Upper lobe of left lung (tissue), 6 donors: Measurements from ENCODE around the gene DLG5. TPM values are rescaled to one million over a fixed set of nuclear protein-coding genes. Genes with fewer than 3 reads are reported as not detected.

Experiments used
- ATAC-seq, 2 donors: fragments of 200-7000 bp; cut with Tn5 transposase; one replicate each; pipeline ENCODE4 v1.9.1; 2022; ENCODE audit warnings: mild to moderate bottlenecking in 2 of 2, moderate library complexity in 2 of 2; ENCODE audit not compliant: low FRiP score in 2 of 2
- DNase-seq, 2 donors: peaks; one replicate each; pipeline ENCODE4 v3.0.0-alpha.2; 2019 to 2020
- H3K27ac ChIP-seq, 4 donors: fragments of 200-600 bp; sonication (generic); one replicate each; pipeline ENCODE4 v1.5.1; 2016 to 2019
- H3K27me3 ChIP-seq, 4 donors: fragments of 200-600 bp; sonication (generic); one replicate each; pipeline ENCODE4 v1.5.1; 2017 to 2019
- H3K36me3 ChIP-seq, 4 donors: fragments of 200-600 bp; sonication (generic); one replicate each; pipeline ENCODE4 v1.5.1; 2016 to 2019
- H3K4me1 ChIP-seq, 4 donors: fragments of 200-600 bp; sonication (generic); one replicate each; pipeline ENCODE4 v1.5.1; 2018 to 2019
- H3K4me3 ChIP-seq, 4 donors: fragments of 200-600 bp; sonication (generic); one replicate each; pipeline ENCODE4 v1.5.1; 2017 to 2019; ENCODE audit warnings: mild to moderate bottlenecking in 2 of 4, moderate library complexity in 1 of 4
- H3K9me3 ChIP-seq, 4 donors: fragments of 200-600 bp; sonication (generic); one replicate each; pipeline ENCODE4 v1.5.1; 2018 to 2019
- EP300 ChIP-seq, 4 donors: sonication (generic); formaldehyde crosslinking; IDR thresholded peaks; one replicate each; pipeline ENCODE4 v1.5.1; 2017; ENCODE audit warnings: antibody characterized with exemption in 4 of 4, control low read depth in 2 of 4
- POLR2A ChIP-seq, 4 donors: fragments of 450-650 bp; IDR thresholded peaks; one replicate each; pipeline ENCODE4 v1.5.1; 2016 to 2017; ENCODE audit warnings: antibody characterized with exemption in 4 of 4, mild to moderate bottlenecking in 2 of 4
- POLR2AphosphoS5 ChIP-seq, 2 donors: sonication (generic); formaldehyde crosslinking; IDR thresholded peaks; one replicate each; pipeline ENCODE4 v1.5.1; 2017; ENCODE audit warnings: antibody characterized with exemption in 2 of 2
- WGBS, 2 donors: methylation state at CpG; one replicate each; pipeline ENCODE4 v1.1.5; 2017 to 2018; 5-methylcytosine and 5-hydroxymethylcytosine counted together
- total RNA-seq, 6 donors: library from RNA; depleted of rRNA in 4 of 6; stranded (reverse); fragments of >200 nt in 4 of 6; gene quantifications; one replicate each; pipeline versions ENCODE4 v1.1.0 to v1.2.1, GENCODE V29; 2016 to 2021
- TF ChIP-seq, protein P1 (sequence below), 6 experiments: fragments of 450-650 bp in 4 of 6; fragments of 200-600 bp in 2 of 6; sonication (generic) in 2 of 6; IDR thresholded peaks; one replicate each; pipeline ENCODE4 v1.5.1; 2016 to 2019; ENCODE audit warnings: antibody characterized with exemption in 6 of 6
- donor health status: DM: no; HTN: no; CAD: no; lungs with moderate emphysema.
- donor health status: DM: no; HTN: yes; CAD: no; lungs with severe emphysema.

The DLG5 gene
- total RNA-seq, 6 donors from 2014 or later: 14.6 to 51.3 (median 23.4) TPM

DNA sequence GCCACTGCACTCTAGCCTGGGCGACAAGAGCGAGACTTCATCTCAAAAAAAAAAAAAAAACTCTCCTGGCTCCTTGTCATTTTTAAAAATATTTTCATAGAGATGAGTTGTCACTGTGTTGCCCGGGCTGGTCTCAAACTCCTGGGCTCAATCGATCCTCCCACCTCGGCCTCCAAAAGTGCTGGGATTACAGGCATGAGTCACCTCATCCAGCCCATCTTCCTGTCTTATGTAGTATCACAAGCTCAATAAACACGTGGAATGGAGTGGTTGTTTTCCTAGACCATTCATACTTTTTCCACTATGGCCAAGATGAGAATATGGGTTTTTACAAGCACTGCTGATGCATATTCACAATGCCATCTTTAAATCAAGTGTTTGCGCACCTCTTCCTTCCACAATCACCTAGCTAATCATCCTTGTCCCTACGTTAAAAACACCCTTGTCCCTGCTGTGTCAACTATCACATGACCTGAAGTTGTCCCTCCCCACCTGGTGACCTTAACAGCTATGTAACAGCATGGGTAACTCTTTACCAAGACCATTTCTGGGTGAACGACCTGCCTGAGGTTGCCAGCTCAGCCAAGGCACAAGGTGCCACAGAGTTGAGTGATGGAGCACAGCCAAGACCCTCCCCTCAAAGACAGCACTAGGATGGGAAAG, 21.3 kb downstream of the DLG5 start:
- TF ChIP-seq EP300 (IDR thresholded peaks at IDR 0.05) (no peak), POLR2A (IDR thresholded peaks at IDR 0.05) (no peak), POLR2AphosphoS5 (IDR thresholded peaks at IDR 0.05) (no peak)
- TF ChIP-seq, protein P1, sequence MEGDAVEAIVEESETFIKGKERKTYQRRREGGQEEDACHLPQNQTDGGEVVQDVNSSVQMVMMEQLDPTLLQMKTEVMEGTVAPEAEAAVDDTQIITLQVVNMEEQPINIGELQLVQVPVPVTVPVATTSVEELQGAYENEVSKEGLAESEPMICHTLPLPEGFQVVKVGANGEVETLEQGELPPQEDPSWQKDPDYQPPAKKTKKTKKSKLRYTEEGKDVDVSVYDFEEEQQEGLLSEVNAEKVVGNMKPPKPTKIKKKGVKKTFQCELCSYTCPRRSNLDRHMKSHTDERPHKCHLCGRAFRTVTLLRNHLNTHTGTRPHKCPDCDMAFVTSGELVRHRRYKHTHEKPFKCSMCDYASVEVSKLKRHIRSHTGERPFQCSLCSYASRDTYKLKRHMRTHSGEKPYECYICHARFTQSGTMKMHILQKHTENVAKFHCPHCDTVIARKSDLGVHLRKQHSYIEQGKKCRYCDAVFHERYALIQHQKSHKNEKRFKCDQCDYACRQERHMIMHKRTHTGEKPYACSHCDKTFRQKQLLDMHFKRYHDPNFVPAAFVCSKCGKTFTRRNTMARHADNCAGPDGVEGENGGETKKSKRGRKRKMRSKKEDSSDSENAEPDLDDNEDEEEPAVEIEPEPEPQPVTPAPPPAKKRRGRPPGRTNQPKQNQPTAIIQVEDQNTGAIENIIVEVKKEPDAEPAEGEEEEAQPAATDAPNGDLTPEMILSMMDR (IDR thresholded peaks at IDR 0.05): no peak
- H3K4me3 ChIP-seq: no peak overlapping the region
- no peak for ATAC-seq
- H3K27ac ChIP-seq: no peak overlapping the region
- H3K4me1 ChIP-seq: peaks cover 0 to 19% (median 13%) of the 10 kb centered on the region in 4 donors
- no peaks in the 10 kb centered on the region for H3K27me3 ChIP-seq
- no peak for DNase-seq
- H3K36me3 ChIP-seq: no peaks in the 10 kb centered on the region
- WGBS, 2 donors: 79 to 85% methylated on average over 9 of the region's 9 CpGs
- no peaks in the 10 kb centered on the region for H3K9me3 ChIP-seq

DNA sequence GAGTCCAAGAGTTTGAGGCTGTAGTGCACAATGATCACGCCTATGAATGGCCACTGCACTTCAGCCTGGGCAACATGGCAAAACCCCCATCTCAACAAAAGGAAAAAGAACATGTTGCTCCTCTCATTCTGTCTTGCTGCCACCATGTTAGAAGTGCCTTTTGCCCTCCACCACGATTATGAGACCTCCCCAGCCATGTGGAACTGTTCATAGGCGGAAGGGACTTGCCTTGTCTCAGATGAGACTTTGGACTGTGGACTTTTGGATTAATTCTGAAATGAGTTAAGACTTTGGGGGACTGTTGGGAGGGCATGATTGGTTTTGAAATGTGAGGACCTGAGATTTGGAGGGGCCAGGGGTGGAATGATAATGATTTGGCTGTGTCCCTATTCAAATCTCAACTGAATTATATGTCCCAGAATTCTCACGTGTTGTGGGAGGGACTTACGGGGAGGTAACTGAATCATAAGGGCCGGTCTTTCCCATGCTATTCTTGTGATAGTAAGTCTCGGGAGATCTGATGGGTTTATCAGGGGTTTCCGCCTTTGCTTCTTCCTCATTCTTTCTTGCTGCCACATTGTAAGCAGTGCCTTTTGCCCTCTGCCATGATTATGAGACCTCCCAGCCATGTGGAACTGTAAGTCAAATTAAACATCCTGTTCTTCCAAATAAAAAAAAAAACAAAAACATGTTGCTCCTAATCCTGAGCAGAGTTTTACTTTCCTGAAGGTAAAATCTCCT, 22.3 kb downstream of the DLG5 start:
- Histone ChIP-seq H3K27me3 (no peaks in the 10 kb centered on the region), H3K9me3 (no peaks in the 10 kb centered on the region), H3K4me3 (no peak overlapping the region), H3K27ac (no peak overlapping the region), H3K4me1 (peaks cover 1 to 19% (median 8%) of the 10 kb centered on the region in 4 donors), H3K36me3 (no peaks in the 10 kb centered on the region)
- no peak for ATAC-seq
- TF ChIP-seq EP300 (IDR thresholded peaks at IDR 0.05) (no peak), POLR2AphosphoS5 (IDR thresholded peaks at IDR 0.05) (no peak), POLR2A (IDR thresholded peaks at IDR 0.05) (no peak)
- TF ChIP-seq, protein P1 (IDR thresholded peaks at IDR 0.05): no peak
- WGBS, 2 donors: 82 to 84% methylated on average over 8 of the region's 8 CpGs
- DNase-seq: no peak

DNA sequence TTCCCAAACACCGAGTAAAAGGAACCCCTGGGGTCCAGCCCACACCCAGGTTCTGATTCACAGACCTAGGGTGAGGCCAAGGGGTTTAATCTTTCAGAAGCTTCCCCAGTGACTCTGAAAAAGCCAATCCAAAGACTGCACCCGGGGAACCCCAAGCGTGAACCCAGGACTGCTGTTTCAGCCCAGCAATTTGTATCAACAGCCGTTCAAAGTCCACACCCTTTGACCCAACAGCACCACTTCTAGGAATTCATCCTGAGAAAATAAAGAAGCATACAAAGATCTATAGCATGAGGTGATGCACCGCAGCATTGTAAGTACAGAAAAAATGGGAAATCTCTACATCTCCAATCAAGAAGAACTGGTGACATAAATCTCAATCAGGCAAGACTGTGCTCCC, 24.4 kb downstream of the DLG5 start:
- H3K4me3 ChIP-seq: no peak overlapping the region
- H3K4me1 ChIP-seq: peaks cover 12 to 32% (median 17%) of the 10 kb centered on the region in 4 donors
- H3K36me3 ChIP-seq: no peaks in the 10 kb centered on the region
- DNase-seq (no peak), ATAC-seq (peak in 1 of 2 donors; percentile 5)
- H3K27ac ChIP-seq: no peak overlapping the region
- TF ChIP-seq EP300 (IDR thresholded peaks at IDR 0.05) (no peak), POLR2A (IDR thresholded peaks at IDR 0.05) (no peak), POLR2AphosphoS5 (IDR thresholded peaks at IDR 0.05) (no peak)
- TF ChIP-seq, protein P1 (IDR thresholded peaks at IDR 0.05): no peak
- WGBS, 2 donors: 93 to 98% methylated on average over 5 of the region's 5 CpGs
- H3K9me3 ChIP-seq: no peaks in the 10 kb centered on the region
- no peaks in the 10 kb centered on the region for H3K27me3 ChIP-seq

DNA sequence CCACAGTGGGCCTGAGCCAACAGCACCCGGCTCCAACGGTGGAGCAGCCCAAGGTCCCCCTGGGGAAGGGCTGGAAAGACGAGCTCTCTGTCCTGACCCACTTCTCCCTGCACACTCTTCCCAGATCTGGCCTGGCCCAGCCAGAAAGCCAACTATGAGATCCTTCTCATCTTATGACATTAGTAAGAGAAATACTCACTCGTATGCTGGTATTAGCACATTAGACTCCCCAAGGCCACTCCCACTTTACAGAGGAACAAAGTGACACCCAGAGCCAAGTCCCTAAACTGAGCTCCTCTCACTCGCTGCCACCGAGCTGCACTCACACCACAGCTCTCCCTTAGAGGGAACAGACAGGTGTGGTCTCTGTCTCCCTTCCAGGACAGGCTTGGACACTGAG, 24.8 kb downstream of the DLG5 start:
- no peak overlapping the region for H3K4me3 ChIP-seq
- no peaks in the 10 kb centered on the region for H3K36me3 ChIP-seq
- H3K27ac ChIP-seq: no peak overlapping the region
- DNase-seq (no peak), ATAC-seq (peak in 1 of 2 donors; percentile 38)
- no peaks in the 10 kb centered on the region for H3K27me3 ChIP-seq
- no peak for TF ChIP-seq POLR2A (IDR thresholded peaks at IDR 0.05)
- no peak for TF ChIP-seq EP300 (IDR thresholded peaks at IDR 0.05)
- TF ChIP-seq, protein P1 (IDR thresholded peaks at IDR 0.05): no peak
- TF ChIP-seq POLR2AphosphoS5 (IDR thresholded peaks at IDR 0.05): no peak
- WGBS, 2 donors: 79 to 88% methylated on average over 6 of the region's 6 CpGs
- H3K9me3 ChIP-seq: no peaks in the 10 kb centered on the region
- H3K4me1 ChIP-seq: peaks cover 12 to 28% (median 17%) of the 10 kb centered on the region in 4 donors
